C4-2B (cell line): Measurements from ENCODE around the gene ZMPSTE24.

Experiments used
- ZFX ChIP-seq: fragments of 450-650 bp; IDR thresholded peaks from 2 replicates; pipeline ENCODE4 v1.6.1; 2017
- TF ChIP-seq, protein P1 (sequence below): fragments of 450-650 bp; conservative IDR thresholded peaks from 2 replicates; pipeline ENCODE4 v1.5.1; 2017; ENCODE audit warnings: mild to moderate bottlenecking

DNA sequence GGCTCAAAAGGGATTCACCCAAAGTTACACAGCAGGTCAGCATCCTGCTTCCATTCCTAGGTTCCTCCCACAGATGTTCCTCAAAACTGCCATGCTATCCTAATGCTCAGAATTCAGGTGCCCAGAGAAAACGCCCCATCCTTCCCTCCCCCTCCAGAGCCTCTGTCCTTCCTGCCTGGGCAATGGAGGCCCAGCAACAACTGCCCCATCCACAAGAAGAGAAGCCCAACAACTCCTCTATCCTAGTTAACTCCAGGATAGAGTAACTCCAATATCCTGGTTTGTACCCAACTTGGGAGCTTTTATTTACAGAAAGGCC lies 42.2 kb downstream of the ZMPSTE24 start:
- TF ChIP-seq, protein P1, sequence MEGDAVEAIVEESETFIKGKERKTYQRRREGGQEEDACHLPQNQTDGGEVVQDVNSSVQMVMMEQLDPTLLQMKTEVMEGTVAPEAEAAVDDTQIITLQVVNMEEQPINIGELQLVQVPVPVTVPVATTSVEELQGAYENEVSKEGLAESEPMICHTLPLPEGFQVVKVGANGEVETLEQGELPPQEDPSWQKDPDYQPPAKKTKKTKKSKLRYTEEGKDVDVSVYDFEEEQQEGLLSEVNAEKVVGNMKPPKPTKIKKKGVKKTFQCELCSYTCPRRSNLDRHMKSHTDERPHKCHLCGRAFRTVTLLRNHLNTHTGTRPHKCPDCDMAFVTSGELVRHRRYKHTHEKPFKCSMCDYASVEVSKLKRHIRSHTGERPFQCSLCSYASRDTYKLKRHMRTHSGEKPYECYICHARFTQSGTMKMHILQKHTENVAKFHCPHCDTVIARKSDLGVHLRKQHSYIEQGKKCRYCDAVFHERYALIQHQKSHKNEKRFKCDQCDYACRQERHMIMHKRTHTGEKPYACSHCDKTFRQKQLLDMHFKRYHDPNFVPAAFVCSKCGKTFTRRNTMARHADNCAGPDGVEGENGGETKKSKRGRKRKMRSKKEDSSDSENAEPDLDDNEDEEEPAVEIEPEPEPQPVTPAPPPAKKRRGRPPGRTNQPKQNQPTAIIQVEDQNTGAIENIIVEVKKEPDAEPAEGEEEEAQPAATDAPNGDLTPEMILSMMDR = no peak
- no peak for TF ChIP-seq ZFX
